Neuron (in vitro differentiated cells): ENCODE results near the gene CAPN3.

Source experiments
- H2AFZ ChIP-seq: one replicate; pipeline ENCODE4 v1.6.1; 2013; ENCODE audit warnings: low read depth, mild to moderate bottlenecking, inconsistent platforms, low read length, moderate library complexity
- H3K27me3 ChIP-seq: one replicate; pipeline ENCODE4 v1.6.1; 2013; ENCODE audit warnings: low read length; ENCODE audit not compliant: insufficient read depth
- H3K36me3 ChIP-seq: one replicate; pipeline ENCODE4 v1.6.1; 2013; ENCODE audit warnings: low read length; ENCODE audit not compliant: insufficient read depth
- H3K4me1 ChIP-seq: one replicate; pipeline ENCODE4 v1.6.1; 2013; ENCODE audit warnings: low read length; ENCODE audit not compliant: insufficient read depth
- H3K4me3 ChIP-seq: 2 replicates; pipeline ENCODE4 v1.5.1; 2013; ENCODE audit warnings: mild to moderate bottlenecking, low read length, moderate library complexity
- H3K9me3 ChIP-seq: one replicate; pipeline ENCODE4 v1.6.1; 2013; ENCODE audit warnings: low read length

CAPN3 gene

DNA sequence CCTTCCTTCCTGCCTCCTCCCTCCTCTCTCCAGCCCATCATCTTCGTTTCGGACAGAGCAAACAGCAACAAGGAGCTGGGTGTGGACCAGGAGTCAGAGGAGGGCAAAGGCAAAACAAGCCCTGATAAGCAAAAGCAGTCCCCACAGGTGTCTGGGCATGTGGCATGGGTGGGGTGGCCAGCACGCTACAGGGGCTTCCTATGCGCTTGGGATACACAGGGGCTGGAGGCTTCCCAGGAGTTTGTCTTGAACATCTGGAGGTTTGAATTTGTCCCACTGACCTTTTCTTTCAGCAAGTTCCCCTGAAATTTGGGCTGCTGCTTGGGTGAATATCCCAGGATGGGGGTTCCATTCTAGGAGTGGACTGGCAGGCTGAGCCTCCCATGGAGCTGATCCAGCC is 48.9 kb downstream of the CAPN3 start:
- H3K9me3 ChIP-seq = no peaks in the 10 kb centered on the region
- H2AFZ ChIP-seq = no peak overlapping the region

DNA sequence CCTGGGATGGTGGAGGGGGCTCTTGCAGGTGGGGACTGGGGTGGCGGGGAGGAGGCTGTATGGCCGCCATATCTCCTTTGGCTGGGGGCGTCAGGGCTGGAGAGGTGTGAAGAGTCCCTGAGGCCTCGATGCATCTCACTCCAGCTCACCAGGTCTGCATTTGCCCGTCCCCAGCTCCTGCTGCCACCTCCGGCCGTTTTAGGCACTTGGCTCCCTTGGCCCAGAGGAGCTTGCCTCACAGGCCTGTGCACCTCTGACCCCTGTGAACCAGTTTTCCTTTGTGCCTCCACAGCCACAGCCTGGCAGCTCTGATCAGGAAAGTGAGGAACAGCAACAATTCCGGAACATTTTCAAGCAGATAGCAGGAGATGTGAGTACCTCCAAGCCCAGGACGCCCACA is 49.7 kb downstream of the CAPN3 start:
- Histone ChIP-seq H3K9me3 (no peaks in the 10 kb centered on the region), H3K27me3 (no peaks in the 10 kb centered on the region), H2AFZ (no peak overlapping the region), H3K36me3 (peaks cover 3% of the 10 kb centered on the region), H3K4me1 (no peaks in the 10 kb centered on the region), H3K4me3 (no peak overlapping the region)

More for the DNA sequence above, 48.9 kb downstream of the CAPN3 start:
- no peaks in the 10 kb centered on the region for H3K27me3 ChIP-seq
- H3K4me1 ChIP-seq = no peaks in the 10 kb centered on the region
- no peak overlapping the region for H3K4me3 ChIP-seq
- peaks cover 3% of the 10 kb centered on the region for H3K36me3 ChIP-seq

DNA sequence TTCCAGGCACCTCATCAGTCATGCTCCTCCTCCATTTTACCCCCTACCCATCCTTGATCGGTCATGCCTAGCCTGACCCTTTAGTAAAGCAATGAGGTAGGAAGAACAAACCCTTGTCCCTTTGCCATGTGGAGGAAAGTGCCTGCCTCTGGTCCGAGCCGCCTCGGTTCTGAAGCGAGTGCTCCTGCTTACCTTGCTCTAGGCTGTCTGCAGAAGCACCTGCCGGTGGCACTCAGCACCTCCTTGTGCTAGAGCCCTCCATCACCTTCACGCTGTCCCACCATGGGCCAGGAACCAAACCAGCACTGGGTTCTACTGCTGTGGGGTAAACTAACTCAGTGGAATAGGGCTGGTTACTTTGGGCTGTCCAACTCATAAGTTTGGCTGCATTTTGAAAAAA is 52.6 kb downstream of the CAPN3 start:
- H3K9me3 ChIP-seq = no peaks in the 10 kb centered on the region
- no peaks in the 10 kb centered on the region for H3K27me3 ChIP-seq
- no peaks in the 10 kb centered on the region for H3K4me1 ChIP-seq
- H2AFZ ChIP-seq = no peak overlapping the region
- H3K36me3 ChIP-seq = peaks cover 22% of the 10 kb centered on the region
- no peak overlapping the region for H3K4me3 ChIP-seq

DNA sequence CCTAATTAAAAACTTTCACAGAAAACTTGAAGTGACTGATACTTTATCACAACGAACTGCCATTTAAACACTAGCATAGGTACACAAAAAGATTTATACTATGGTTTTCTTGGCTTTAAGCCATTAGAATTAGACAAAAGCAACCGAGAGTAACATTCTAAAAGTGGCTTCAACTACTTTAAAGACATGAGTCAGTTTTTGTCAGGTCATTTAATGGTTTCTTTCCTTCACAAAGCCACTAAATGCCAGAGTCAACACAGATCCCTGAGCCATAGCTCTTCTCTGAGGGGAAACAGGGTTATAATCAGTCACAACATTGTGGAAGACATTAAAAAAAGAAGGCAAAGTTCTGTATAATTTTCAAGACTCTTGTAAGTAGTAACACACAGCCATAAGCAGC is 54.6 kb downstream of the CAPN3 start:
- H3K36me3 ChIP-seq = peaks cover 30% of the 10 kb centered on the region
- no peak overlapping the region for H2AFZ ChIP-seq

DNA sequence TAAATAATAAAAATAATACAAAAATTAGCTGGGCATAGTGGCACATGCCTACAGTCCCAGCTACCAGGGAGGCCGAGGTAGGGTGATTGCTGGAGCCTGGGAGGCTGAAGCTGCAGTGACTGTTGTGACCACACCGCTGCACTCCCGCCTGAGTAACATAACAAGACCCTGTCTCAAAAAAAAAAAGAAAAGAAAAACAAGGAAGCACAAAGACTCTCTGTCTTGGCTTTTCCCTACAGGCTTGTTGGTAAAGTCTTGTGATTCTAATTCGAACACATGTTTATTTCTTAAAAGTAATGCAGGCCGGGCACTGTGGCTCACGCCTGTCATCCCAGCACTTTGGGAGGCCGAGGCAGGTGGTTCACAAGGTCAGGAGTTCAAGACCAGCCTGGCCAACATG is 60.1 kb downstream of the CAPN3 start:
- Histone ChIP-seq H3K36me3 (peaks cover 61% of the 10 kb centered on the region), H2AFZ (no peak overlapping the region), H3K4me3 (no peak overlapping the region), H3K9me3 (no peaks in the 10 kb centered on the region), H3K4me1 (no peaks in the 10 kb centered on the region), H3K27me3 (no peaks in the 10 kb centered on the region)

More for the DNA sequence above, 54.6 kb downstream of the CAPN3 start:
- Histone ChIP-seq H3K4me1 (no peaks in the 10 kb centered on the region), H3K27me3 (no peaks in the 10 kb centered on the region), H3K9me3 (no peaks in the 10 kb centered on the region), H3K4me3 (no peak overlapping the region)

DNA sequence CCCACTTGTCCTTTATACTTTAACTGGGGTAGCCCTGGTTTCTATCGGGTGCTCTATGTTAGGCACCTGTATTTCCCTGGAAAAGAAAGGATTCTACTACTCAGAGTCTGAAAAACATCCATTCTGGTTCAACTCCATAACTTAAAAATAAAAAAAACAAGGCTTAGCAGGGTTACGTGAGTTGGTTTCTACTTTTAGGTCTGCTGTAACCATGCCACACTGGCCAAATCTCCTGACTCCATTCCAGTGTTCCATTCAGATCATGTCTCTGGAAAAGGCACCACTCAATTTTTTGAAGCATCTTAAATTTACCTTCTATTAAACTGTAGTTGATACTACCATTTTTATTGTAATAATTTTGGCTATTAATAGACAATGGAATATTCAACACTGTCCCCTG is 62.1 kb downstream of the CAPN3 start:
- Histone ChIP-seq H3K9me3 (peaks cover 2% of the 10 kb centered on the region), H3K4me3 (no peak overlapping the region), H2AFZ (no peak overlapping the region), H3K27me3 (no peaks in the 10 kb centered on the region), H3K36me3 (peaks cover 64% of the 10 kb centered on the region), H3K4me1 (no peaks in the 10 kb centered on the region)

DNA sequence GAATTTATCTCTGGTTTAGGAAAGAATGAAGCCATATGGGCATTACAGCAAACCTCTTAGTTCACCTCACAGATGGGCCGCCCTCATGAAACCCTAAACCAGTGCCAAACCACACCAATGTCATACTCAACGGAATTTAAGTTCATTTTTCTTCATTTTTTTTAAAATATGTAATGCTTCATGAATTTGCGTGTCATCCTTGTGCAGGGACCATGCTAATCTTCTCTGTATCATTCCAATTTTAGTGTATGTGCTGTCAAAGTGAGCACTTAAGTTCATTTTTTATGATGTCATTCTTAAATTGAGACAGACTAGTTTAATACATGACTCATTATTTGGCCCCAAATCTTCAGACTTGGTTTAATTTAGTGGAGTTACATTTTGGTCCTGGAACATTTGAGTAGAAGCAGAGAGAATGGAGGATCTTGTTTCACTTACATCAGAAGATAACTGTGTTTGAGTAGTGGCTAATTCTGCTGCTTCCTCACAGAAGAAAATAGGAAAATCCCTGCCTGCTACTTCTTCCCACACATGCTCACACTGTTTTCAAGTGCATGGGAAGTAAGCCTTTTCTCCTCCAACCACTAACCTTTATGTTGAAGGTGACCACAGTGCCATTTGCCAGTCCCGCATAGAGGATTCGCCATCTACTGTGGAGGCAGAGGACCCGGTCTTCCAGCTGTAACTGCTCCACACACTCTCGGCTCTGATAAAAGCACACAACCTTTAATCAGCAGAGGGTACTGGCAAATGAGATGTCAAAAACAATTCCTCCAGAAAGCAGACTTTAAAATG is 68.3 kb downstream of the CAPN3 start:
- Histone ChIP-seq H3K36me3 (peaks cover 71% of the 10 kb centered on the region), H3K4me1 (no peaks in the 10 kb centered on the region), H3K9me3 (peaks cover 2% of the 10 kb centered on the region), H2AFZ (no peak overlapping the region), H3K4me3 (no peak overlapping the region), H3K27me3 (no peaks in the 10 kb centered on the region)

DNA sequence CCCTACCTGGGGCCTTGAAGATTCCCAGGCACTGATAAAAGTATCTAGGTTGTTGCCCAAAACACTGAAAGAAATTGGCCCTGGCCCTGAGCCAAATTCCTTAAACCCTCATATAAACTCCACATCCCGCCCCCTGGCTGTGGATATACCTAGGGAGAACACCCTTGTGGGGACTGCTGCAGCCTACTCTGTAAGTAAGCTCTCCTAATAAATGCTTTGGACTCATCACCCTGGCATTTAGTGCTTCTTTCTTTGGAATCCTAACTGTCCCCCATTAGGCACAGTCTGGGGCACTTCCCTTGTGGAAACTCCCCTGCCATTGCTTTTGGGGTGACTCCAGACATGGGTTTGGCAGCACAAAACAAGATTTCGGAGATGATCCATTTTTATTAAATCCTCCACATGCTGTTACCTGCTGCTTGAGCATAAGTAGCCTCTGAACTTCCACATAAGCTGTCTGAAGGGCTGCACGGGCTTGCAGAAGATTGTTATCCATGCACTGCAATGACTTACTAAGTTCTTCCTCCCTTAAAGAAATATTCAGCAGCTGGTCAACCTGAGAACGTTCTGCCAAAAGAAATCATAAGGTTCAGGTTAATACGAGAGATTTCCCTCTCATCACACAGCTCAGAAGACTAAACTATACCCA is 85.2 kb downstream of the CAPN3 start:
- no peak overlapping the region for H3K4me3 ChIP-seq
- no peaks in the 10 kb centered on the region for H3K9me3 ChIP-seq
- H3K27me3 ChIP-seq = no peaks in the 10 kb centered on the region
- no peak overlapping the region for H2AFZ ChIP-seq
- H3K4me1 ChIP-seq = no peaks in the 10 kb centered on the region
- H3K36me3 ChIP-seq = peaks cover 55% of the 10 kb centered on the region

DNA sequence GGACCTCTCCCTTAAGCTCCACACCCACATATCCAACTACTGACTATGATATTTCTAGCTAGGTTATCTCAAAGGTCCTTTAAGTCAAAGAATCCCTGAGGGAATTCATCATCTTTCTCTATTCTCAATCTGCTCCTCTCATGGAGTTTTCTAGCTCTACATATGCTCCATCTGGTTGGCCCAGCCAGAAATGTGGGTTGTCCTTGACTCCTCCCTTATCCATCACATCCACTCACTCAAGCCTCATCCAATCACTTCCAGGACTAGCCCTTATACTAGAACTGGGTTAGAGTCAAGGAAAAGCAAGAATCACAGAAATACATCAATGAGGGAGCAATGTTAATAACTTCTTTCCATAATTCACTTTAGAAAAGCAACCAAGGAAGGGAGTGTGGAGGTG is 86.2 kb downstream of the CAPN3 start:
- H3K9me3 ChIP-seq = no peaks in the 10 kb centered on the region
- no peak overlapping the region for H2AFZ ChIP-seq
- H3K4me1 ChIP-seq = no peaks in the 10 kb centered on the region
- no peak overlapping the region for H3K4me3 ChIP-seq
- no peaks in the 10 kb centered on the region for H3K27me3 ChIP-seq
- peaks cover 64% of the 10 kb centered on the region for H3K36me3 ChIP-seq

DNA sequence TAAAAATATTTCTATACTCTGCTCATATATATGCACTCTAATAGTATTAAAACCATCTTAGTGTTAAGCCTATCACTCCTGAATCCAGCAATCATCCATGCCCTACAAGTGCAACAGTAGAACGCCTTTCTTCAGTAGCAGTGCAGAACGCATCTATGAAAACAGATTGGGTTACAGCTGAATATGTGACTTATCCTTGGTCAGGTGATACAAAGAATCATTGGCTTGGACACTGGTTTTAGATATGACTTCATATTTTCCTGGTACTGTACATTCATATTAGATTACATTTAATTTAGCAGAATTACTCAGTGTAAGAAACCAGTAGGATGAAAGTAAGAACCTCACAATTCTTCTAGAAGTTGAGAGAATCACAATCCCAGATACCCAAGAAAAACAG is 88.3 kb downstream of the CAPN3 start:
- Histone ChIP-seq H3K4me1 (no peaks in the 10 kb centered on the region), H3K4me3 (no peak overlapping the region), H3K27me3 (no peaks in the 10 kb centered on the region), H3K9me3 (no peaks in the 10 kb centered on the region), H2AFZ (no peak overlapping the region), H3K36me3 (peaks cover 69% of the 10 kb centered on the region)

DNA sequence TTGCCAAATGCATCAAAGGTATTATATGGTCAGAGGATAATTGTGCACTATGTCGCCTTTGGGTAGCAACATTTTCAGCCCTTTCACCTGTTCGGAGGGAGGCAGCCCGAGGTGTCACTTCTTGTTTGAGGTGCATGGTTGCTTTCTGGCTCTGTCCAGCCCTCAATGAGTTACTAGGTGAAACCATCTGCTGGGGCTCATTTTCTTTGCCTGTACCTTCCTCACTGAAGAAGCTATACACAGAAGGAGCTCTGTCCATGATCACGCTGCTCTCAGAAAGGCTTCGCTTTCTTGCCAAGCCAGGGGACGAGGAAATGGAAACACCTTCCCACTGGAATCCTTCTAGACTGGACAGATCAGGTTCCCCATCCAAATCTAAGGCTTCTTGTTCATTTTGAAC is 89.0 kb downstream of the CAPN3 start:
- Histone ChIP-seq H3K9me3 (no peaks in the 10 kb centered on the region), H3K27me3 (no peaks in the 10 kb centered on the region), H2AFZ (no peak overlapping the region), H3K36me3 (peaks cover 69% of the 10 kb centered on the region), H3K4me1 (no peaks in the 10 kb centered on the region), H3K4me3 (no peak overlapping the region)

DNA sequence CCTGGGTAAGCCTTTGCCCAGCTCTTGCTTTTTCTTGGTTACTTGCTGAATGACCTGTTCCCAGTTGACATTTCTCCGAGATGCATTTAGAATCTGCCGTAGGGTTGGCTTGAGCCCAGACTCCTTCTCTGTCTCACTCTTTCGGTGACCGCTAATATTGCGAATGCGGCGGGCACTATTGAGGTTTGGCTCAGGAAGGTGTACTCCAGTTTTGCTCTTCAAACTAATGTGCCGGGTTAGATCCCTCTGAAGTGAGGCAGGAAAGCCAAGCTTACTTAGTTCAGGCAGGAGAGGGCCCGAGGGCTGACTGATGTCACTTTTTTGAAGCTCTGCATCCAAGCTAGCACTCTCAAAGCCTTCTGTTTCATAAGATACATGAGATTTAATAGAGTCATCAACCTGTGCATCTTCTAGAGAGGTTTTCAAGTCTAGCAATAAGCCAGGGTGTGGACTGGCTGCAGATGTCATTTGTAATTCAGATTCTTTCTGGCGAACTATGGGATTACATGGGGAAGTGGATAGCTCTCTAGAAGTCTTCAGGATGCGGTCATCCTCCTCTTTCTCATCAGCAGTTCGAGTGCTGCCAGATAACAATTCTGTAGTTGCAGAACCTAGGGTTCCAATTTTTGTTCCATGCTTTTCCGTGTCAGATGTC is 90.6 kb downstream of the CAPN3 start:
- no peaks in the 10 kb centered on the region for H3K27me3 ChIP-seq
- H2AFZ ChIP-seq = no peak overlapping the region
- H3K4me1 ChIP-seq = no peaks in the 10 kb centered on the region
- no peaks in the 10 kb centered on the region for H3K9me3 ChIP-seq
- no peak overlapping the region for H3K4me3 ChIP-seq
- peaks cover 58% of the 10 kb centered on the region for H3K36me3 ChIP-seq

DNA sequence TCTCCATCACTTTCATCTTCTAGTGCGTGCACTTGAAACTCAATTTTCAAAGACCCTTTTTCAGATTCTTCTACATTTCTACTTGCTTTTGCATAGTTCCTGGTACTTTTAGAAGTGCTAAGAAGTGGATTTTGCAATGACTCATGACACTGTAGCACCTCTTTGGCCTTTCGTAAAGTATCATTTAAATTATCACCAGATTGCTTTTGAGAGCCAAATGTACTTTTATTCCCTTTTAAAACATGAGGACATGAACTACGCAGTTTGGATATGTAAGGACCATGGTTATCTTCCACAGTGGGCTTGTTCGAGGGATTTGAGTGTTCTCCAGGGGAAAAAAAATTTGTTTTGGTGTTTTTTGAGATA is 91.1 kb downstream of the CAPN3 start:
- H2AFZ ChIP-seq = no peak overlapping the region
- no peaks in the 10 kb centered on the region for H3K4me1 ChIP-seq
- H3K36me3 ChIP-seq = peaks cover 55% of the 10 kb centered on the region
- H3K4me3 ChIP-seq = no peak overlapping the region
- H3K9me3 ChIP-seq = no peaks in the 10 kb centered on the region
- H3K27me3 ChIP-seq = no peaks in the 10 kb centered on the region
